Left cardiac atrium (tissue), 4 donors: ENCODE measurements around the gene NME4. TPM values are rescaled to one million over a fixed set of nuclear protein-coding genes. Genes with fewer than 3 reads are reported as not detected.
"Not testable (repeated sequence)": the region's sequence is repeated elsewhere in the genome, so short reads cannot be mapped to it uniquely, and the experiment has no call there.

Source experiments
- ATAC-seq, 2 donors: fragments of 200-7000 bp; cut with Tn5 transposase; one replicate each; pipeline ENCODE4 v1.9.1; 2020; ENCODE audit warnings: mild to moderate bottlenecking in 2 of 2, moderate library complexity in 2 of 2
- DNase-seq: peaks from one replicate; pipeline ENCODE4 v3.0.0-alpha.2; 2020
- intact Hi-C, 2 donors: fragments of 100-400 bp; cut with DNase I; formaldehyde crosslinking; loops; one replicate each; pipeline versions ENCODE4 v1.14.1 to v1.15.1; 2022 to 2023
- long read RNA-seq: library from polyadenylated mRNA; unstranded; transcript quantifications from one replicate; pipeline ENCODE4 v2.0.0, GENCODE V29; 2021
- total RNA-seq, 2 donors: library from RNA; stranded (reverse); fragmentation: NEBNext Ultra II Directional; extraction: Animal tissue kit (Norgen Biotek cat#: 25700); gene quantifications; one replicate each; pipeline ENCODE4 v1.2.1, GENCODE V29; 2021
- donor health status: DM: no; HTN: yes; CAD: no.
- donor health status: DM: no; HTN: yes; CAD: no; lungs with severe emphysema.
- donor health status: DM: yes; HTN: yes; CAD: no.
- donor health status: Dilated cardiomyopathy.

The NME4 gene
- total RNA-seq, result 10 to 100 TPM; 45.3 to 71.1 TPM
- long read RNA-seq, transcript NME4-201 (5 exons, 995 nt), result major isoform, 5 of 11 reads
- long read RNA-seq, partial matches to known transcripts, result 1 of 11 reads
- long read RNA-seq, other reads (novel, unspliced or antisense), result 0 of 11 reads

GRCh38 chr16:397135-397661, at the start of gene NME4:
Gene NME4, plus strand, starts transcription at chr16:397199. Its CDS starts 24 bp downstream, at chr16:397223.
- ATAC-seq (peak in 1 of 2 donors; percentile 13), DNase-seq (peak; percentile 52)
- intact Hi-C loops, result no loop called here

GRCh38 chr16:347203-347602, 49.8 kb upstream of the NME4 start:
- no peak for DNase-seq
- ATAC-seq, result no peak
- intact Hi-C loops, result no loop called here

GRCh38 chr16:348495-348894, 48.5 kb upstream of the NME4 start:
- ATAC-seq, intact Hi-C loops, DNase-seq: not testable (repeated sequence)

GRCh38 chr16:349211-349610, 47.8 kb upstream of the NME4 start:
- intact Hi-C loops, result no loop called here
- no peak for ATAC-seq
- DNase-seq, result no peak

- ATAC-seq (no peak), DNase-seq (no peak)
- intact Hi-C loops, result loop anchor here (5.0 to 10.0 kb wide), 2 partner anchors 105 to 118 kb away; partner anchors contain the start of gene FAM234A (in 1 of the 2)
Observed at GRCh38 chr16:350203-350602, 46.8 kb upstream of the NME4 start.

- DNase-seq (no peak), ATAC-seq (no peak)
- intact Hi-C loops, result loop anchor here (5.0 to 10.0 kb wide), 2 partner anchors 107 to 120 kb away; partner anchors contain the start of gene FAM234A (in 1 of the 2)
Observed at GRCh38 chr16:351804-352520, 45.0 kb upstream of the NME4 start.

- ATAC-seq (peak; percentile 94 to 95), DNase-seq (peak; percentile 100)
- intact Hi-C loops, result loop anchor here (5.0 to 10.0 kb wide), 2 partner anchors 108 to 120 kb away; partner anchors contain the start of gene FAM234A (in 1 of the 2)
Observed at GRCh38 chr16:352547-353403, 44.2 kb upstream of the NME4 start, which contains the start of gene AXIN1. Gene AXIN1, minus strand, starts transcription at chr16:352723. Its CDS starts 5,698 bp downstream, at chr16:347025.

GRCh38 chr16:353404-354290, 43.4 kb upstream of the NME4 start:
- intact Hi-C loops, result loop anchor here (5.0 to 10.0 kb wide), 2 partner anchors 109 to 121 kb away; partner anchors contain the start of gene FAM234A (in 1 of the 2)
- ATAC-seq (no peak), DNase-seq (no peak)

GRCh38 chr16:354291-354881, 42.6 kb upstream of the NME4 start:
- intact Hi-C loops, result loop anchor here (5.0 to 10.0 kb wide), 2 partner anchors 110 to 122 kb away; partner anchors contain the start of gene FAM234A (in 1 of the 2)
- no peak for DNase-seq
- no peak for ATAC-seq

GRCh38 chr16:354971-355461, 42.0 kb upstream of the NME4 start:
- intact Hi-C loops, result loop anchor here (5.0 to 10.0 kb wide), 2 partner anchors 110 to 123 kb away; partner anchors contain the start of gene FAM234A (in 1 of the 2)
- ATAC-seq (no peak), DNase-seq (no peak)

GRCh38 chr16:356741-357140, 40.3 kb upstream of the NME4 start:
- DNase-seq (no peak), ATAC-seq (no peak)
- intact Hi-C loops, result loop anchor here in 1 of 2 donors (10.0 kb wide), 1 partner anchor 112 kb away; no protein-coding TSS in a partner anchor

GRCh38 chr16:359067-359763, 37.8 kb upstream of the NME4 start:
- no peak for DNase-seq
- intact Hi-C loops, result loop anchor here in 1 of 2 donors (10.0 kb wide), 1 partner anchor 114 kb away; no protein-coding TSS in a partner anchor
- no peak for ATAC-seq

- ATAC-seq (no peak), DNase-seq (no peak)
- intact Hi-C loops, result loop anchor here (5.0 to 10.0 kb wide), 2 partner anchors 115 to 243 kb away; no protein-coding TSS in a partner anchor
Observed at GRCh38 chr16:359871-360697, 36.9 kb upstream of the NME4 start.

GRCh38 chr16:360698-361336, 36.2 kb upstream of the NME4 start:
- ATAC-seq, result no peak
- no peak for DNase-seq
- intact Hi-C loops, result loop anchor here (5.0 kb wide), 1 partner anchor 244 kb away; no protein-coding TSS in a partner anchor

GRCh38 chr16:361341-361871, 35.6 kb upstream of the NME4 start:
- no peak for ATAC-seq

More at GRCh38 chr16:361341-361871, 35.6 kb upstream of the NME4 start:
- no peak for DNase-seq
- intact Hi-C loops, result loop anchor here (5.0 kb wide), 1 partner anchor 244 kb away; no protein-coding TSS in a partner anchor
